Cardiac muscle cell (in vitro differentiated cells and primary cell): ENCODE results near the gene ABCC8. TPM values are rescaled to one million over a fixed set of nuclear protein-coding genes. Genes with fewer than 3 reads are reported as not detected.

Experiments used
- DNase-seq, 2 donors: peaks; one replicate each; pipeline versions ENCODE4 v3.0.0 to v3.0.0-alpha.2; 2010 to 2017; ENCODE audit warnings: low read depth in 1 of 2, low spot score in 1 of 2
- H3K27ac ChIP-seq: fragments of 200-600 bp; sonication (generic); 2 replicates; pipeline ENCODE4 v1.5.1; 2016
- H3K27me3 ChIP-seq: fragments of 200-600 bp; sonication (generic); 2 replicates; pipeline ENCODE4 v1.6.0; 2016; ENCODE audit warnings: control low read depth
- H3K36me3 ChIP-seq: fragments of 200-600 bp; sonication (generic); 2 replicates; pipeline ENCODE4 v1.5.1; 2016; ENCODE audit warnings: control low read depth
- H3K4me1 ChIP-seq: fragments of 200-600 bp; sonication (generic); 2 replicates; pipeline ENCODE4 v1.8.1; 2017; ENCODE audit warnings: low read depth, mild to moderate bottlenecking, mixed run types
- H3K4me3 ChIP-seq: fragments of 200-600 bp; sonication (generic); 2 replicates; pipeline ENCODE4 v1.5.1; 2016; ENCODE audit warnings: mild to moderate bottlenecking
- H3K9me3 ChIP-seq: fragments of 200-600 bp; sonication (generic); 2 replicates; pipeline ENCODE4 v1.5.1; 2017; ENCODE audit warnings: low read depth, mild to moderate bottlenecking, control low read depth
- polyA plus RNA-seq: library from polyadenylated mRNA; unstranded; fragments of >200 nt; fragmentation: Nextera tagmentation; extraction: Ambion mirVana; gene quantifications from 2 replicates; pipeline ENCODE4 v1.2.1, GENCODE V29; 2016
- total RNA-seq: library from RNA; depleted of rRNA; stranded (reverse); fragments of >200 nt; gene quantifications from 2 replicates; pipeline ENCODE4 v1.2.3, GENCODE V29; 2016
- TF ChIP-seq, protein P1 (sequence below): IDR thresholded peaks from 2 replicates; pipeline ENCODE4 v1.5.1; 2012; ENCODE audit warnings: low read depth, mild to moderate bottlenecking, low read length

ABCC8 gene
- total and polyA plus RNA-seq, 2 experiments from 2014 or later = 2.4 to 5.3 TPM

DNA sequence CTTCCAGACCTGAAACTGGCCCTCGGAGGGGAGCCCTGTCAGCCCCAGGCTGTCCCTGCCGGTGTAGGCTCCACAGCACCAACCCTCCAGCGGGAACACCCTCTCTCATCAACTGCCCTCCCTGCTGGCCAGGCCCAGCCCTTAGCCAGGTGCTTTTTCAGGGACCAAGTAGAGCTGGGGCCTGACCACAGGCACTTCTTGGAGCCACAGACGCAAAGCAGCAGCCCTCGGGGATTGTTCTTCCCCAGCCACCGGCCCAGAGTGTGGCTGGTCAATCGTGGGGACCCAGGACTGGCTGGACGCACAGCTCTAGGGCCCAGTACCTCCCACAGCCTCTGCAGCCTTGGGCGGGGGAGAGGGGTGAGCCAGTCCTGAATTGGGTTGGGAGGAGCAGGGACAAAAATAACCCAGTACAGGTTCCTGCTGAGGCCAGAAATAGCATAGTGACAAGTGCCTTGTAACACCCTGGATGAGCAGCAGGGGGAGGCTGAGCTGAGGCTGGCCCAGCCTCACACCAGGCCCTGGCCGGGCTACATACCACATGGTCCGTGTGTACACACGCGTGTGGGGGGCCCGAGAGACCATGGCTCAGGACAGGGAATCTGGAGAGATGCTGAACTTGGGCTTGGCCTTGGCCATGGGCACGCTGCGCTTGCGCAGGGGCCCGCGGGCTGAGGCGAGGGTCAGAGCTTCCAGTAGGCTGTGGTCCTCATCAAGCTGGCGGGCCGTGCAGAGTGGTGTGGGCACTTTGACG, 90.1 kb downstream of the ABCC8 start:
- DNase-seq = peak; percentile 60 to 90
- TF ChIP-seq, protein P1, sequence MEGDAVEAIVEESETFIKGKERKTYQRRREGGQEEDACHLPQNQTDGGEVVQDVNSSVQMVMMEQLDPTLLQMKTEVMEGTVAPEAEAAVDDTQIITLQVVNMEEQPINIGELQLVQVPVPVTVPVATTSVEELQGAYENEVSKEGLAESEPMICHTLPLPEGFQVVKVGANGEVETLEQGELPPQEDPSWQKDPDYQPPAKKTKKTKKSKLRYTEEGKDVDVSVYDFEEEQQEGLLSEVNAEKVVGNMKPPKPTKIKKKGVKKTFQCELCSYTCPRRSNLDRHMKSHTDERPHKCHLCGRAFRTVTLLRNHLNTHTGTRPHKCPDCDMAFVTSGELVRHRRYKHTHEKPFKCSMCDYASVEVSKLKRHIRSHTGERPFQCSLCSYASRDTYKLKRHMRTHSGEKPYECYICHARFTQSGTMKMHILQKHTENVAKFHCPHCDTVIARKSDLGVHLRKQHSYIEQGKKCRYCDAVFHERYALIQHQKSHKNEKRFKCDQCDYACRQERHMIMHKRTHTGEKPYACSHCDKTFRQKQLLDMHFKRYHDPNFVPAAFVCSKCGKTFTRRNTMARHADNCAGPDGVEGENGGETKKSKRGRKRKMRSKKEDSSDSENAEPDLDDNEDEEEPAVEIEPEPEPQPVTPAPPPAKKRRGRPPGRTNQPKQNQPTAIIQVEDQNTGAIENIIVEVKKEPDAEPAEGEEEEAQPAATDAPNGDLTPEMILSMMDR = peak; percentile 67
- H3K27me3 ChIP-seq = no peaks in the 10 kb centered on the region
- no peaks in the 10 kb centered on the region for H3K9me3 ChIP-seq
- H3K36me3 ChIP-seq = no peaks in the 10 kb centered on the region
- H3K4me3 ChIP-seq = no peak overlapping the region
- H3K27ac ChIP-seq = peak overlapping the region; percentile 88
- H3K4me1 ChIP-seq = peaks cover 7% of the 10 kb centered on the region

DNA sequence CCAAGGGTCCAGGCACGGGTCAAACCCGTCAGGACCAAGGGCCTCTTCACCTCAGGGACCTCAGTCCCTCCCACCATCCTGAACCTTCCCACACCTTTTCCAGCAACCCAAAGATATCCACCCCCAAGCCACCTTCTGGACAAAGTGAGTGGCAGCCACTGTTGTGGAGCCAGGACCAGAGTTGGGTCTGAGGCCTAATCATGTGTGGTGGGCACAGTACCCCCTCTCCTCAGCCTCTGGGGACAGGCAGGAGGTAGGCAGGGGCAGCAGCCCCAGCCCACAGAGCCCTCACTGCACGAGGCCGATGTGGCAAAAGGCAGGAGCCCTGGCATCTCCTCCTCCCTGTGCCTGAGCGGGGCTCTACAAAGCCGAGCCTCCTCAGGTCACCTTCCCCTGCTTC, 90.7 kb downstream of the ABCC8 start:
- DNase-seq = no peak
- Histone ChIP-seq H3K9me3 (no peaks in the 10 kb centered on the region), H3K27me3 (no peaks in the 10 kb centered on the region), H3K27ac (peak overlapping the region; percentile 88), H3K4me3 (no peak overlapping the region), H3K4me1 (peaks cover 7% of the 10 kb centered on the region), H3K36me3 (no peaks in the 10 kb centered on the region)
- TF ChIP-seq, protein P1 = no peak

DNA sequence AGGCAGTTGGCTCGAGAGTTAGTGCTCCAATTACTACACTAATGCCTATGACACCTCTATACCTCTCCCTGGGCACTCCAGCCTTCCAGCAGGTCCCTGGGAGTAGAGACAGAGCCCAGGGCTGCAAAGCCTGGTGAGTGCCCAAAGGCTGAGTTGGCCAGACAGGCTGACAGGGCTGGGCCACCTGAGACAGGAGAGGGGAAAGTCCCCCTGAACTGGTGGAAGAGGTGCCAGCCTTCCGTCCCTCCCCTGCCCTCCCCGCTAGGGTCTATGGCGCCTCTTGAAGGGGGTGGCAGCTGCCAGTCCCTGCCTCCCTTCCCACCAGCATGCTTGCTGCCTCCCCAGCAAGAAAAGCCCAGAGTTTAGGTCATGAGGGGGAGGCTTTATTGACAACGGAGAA, 91.2 kb downstream of the ABCC8 start:
- no peaks in the 10 kb centered on the region for H3K27me3 ChIP-seq
- H3K9me3 ChIP-seq = no peaks in the 10 kb centered on the region
- H3K4me1 ChIP-seq = peaks cover 7% of the 10 kb centered on the region
- H3K36me3 ChIP-seq = no peaks in the 10 kb centered on the region
- TF ChIP-seq, protein P1 = no peak
- no peak for DNase-seq
- H3K27ac ChIP-seq = peak overlapping the region; percentile 88
- no peak overlapping the region for H3K4me3 ChIP-seq

- no peak overlapping the region for H3K4me3 ChIP-seq
- no peaks in the 10 kb centered on the region for H3K27me3 ChIP-seq
- H3K9me3 ChIP-seq = no peaks in the 10 kb centered on the region
- DNase-seq = peak; percentile 89 to 93
- H3K4me1 ChIP-seq = peaks cover 7% of the 10 kb centered on the region
- H3K36me3 ChIP-seq = no peaks in the 10 kb centered on the region
- no peak overlapping the region for H3K27ac ChIP-seq
- TF ChIP-seq, protein P1 = peak; percentile 94
Measured at GRCh38 chr11:17384002-17384511, 92.6 kb downstream of the ABCC8 start.

- Histone ChIP-seq H3K4me1 (peaks cover 7% of the 10 kb centered on the region), H3K4me3 (no peak overlapping the region), H3K9me3 (no peaks in the 10 kb centered on the region), H3K27ac (no peak overlapping the region), H3K36me3 (no peaks in the 10 kb centered on the region), H3K27me3 (no peaks in the 10 kb centered on the region)
- TF ChIP-seq, protein P1 = no peak
- DNase-seq = no peak
Measured at GRCh38 chr11:17383461-17383860, 93.2 kb downstream of the ABCC8 start.
